Panc1 (cell line): Measurements from ENCODE around the gene SFTPD. TPM values are rescaled to one million over a fixed set of nuclear protein-coding genes. Genes with fewer than 3 reads are reported as not detected.

Experiments
- ATAC-seq: fragments of 200-7000 bp; cut with Tn5 transposase; 2 replicates; pipeline ENCODE4 v1.9.1; 2020; ENCODE audit warnings: mild to moderate bottlenecking, moderate library complexity
- BruUV-seq: library from RNA; stranded (reverse); fragments of 400-500 nt; replicated peaks from 2 replicates; lab custom pipeline; 2021; lab: Mats Ljungman, UMichigan
- CTCF ChIA-PET: fragments of 300-600 bp; sonication (Branson Sonifier 250); formaldehyde crosslinking; loops from one replicate; lab custom pipeline; 2022; ENCODE audit warnings: antibody characterized with exemption; lab: Charles Lee
- POLR2A ChIA-PET: fragments of 300-600 bp; sonication (Branson Sonifier 250); formaldehyde crosslinking; loops from one replicate; lab custom pipeline; 2022; ENCODE audit warnings: antibody characterized with exemption; lab: Charles Lee
- DNase-seq: peaks from one replicate; pipeline ENCODE4 v3.0.0-alpha.2; 2010; ENCODE audit warnings: low read depth, low spot score
- H3K27ac ChIP-seq: 2 replicates; pipeline ENCODE4 v1.5.1; 2011; ENCODE audit warnings: mild to moderate bottlenecking, low read length, inconsistent platforms
- H3K27me3 ChIP-seq: fragments of 200-500 bp; sonication (Bioruptor generic); 2 replicates; pipeline ENCODE4 v1.6.0; 2014; ENCODE audit warnings: low read length, inconsistent platforms; ENCODE audit not compliant: control insufficient read depth, insufficient read depth
- H3K36me3 ChIP-seq: fragments of 200-500 bp; sonication (Bioruptor generic); 2 replicates; pipeline ENCODE4 v1.5.1; 2014; ENCODE audit warnings: inconsistent platforms, mild to moderate bottlenecking, low read length, moderate library complexity; ENCODE audit not compliant: control insufficient read depth, insufficient read depth
- H3K4me1 ChIP-seq: 2 replicates; pipeline ENCODE4 v1.5.1; 2011; ENCODE audit warnings: inconsistent platforms, mild to moderate bottlenecking, low read length, moderate library complexity; ENCODE audit not compliant: control insufficient read depth, insufficient read depth
- H3K4me3 ChIP-seq, 2 experiments: 2 replicates each; pipeline ENCODE4 v1.5.1; 2011 to 2012; ENCODE audit warnings: low read depth in 2 of 2, low read length in 2 of 2, mild to moderate bottlenecking in 2 of 2, inconsistent platforms in 1 of 2, moderate library complexity in 1 of 2
- H3K9me3 ChIP-seq: fragments of 200-500 bp; sonication (Bioruptor generic); 2 replicates; pipeline ENCODE4 v1.5.1; 2014; ENCODE audit warnings: low read depth, mild to moderate bottlenecking, inconsistent platforms, low read length, moderate library complexity; ENCODE audit not compliant: control insufficient read depth, insufficient read depth
- CTCF ChIP-seq: fragments of 450-650 bp; IDR thresholded peaks from 2 replicates; pipeline ENCODE4 v1.5.1; 2017; ENCODE audit warnings: mild to moderate bottlenecking
- POLR2AphosphoS5 ChIP-seq: IDR thresholded peaks from 2 replicates; pipeline ENCODE4 v1.6.1; 2012; ENCODE audit warnings: mild to moderate bottlenecking, low read depth, low read length, moderate library complexity
- REST ChIP-seq, 2 experiments: IDR thresholded peaks; 2 replicates each; pipeline ENCODE4 v1.6.1; 2011 to 2012; ENCODE audit warnings: low read depth in 2 of 2, control low read depth in 1 of 2, low read length in 1 of 2, mild to moderate bottlenecking in 1 of 2, moderate library complexity in 1 of 2; ENCODE audit not compliant: insufficient read depth in 1 of 2
- SIN3A ChIP-seq: IDR thresholded peaks from 2 replicates; pipeline ENCODE4 v1.6.1; 2012; ENCODE audit warnings: low read depth, mild to moderate bottlenecking, low read length, moderate library complexity, borderline replicate concordance; ENCODE audit not compliant: insufficient read depth
- TCF7L2 ChIP-seq: IDR thresholded peaks from 2 replicates; pipeline ENCODE4 v1.6.1; 2011; ENCODE audit warnings: mild to moderate bottlenecking, low read depth, low read length, inconsistent platforms
- in situ Hi-C: cut with HindIII; loops from 2 replicates; pipeline ENCODE4 v1.10.0; 2016; ENCODE audit warnings: low sequenced_read_pairs, low pct_unique_long_range_greater_than_20kb
- intact Hi-C: fragments of 100-400 bp; cut with micrococcal nuclease; formaldehyde crosslinking; loops from one replicate; pipeline ENCODE4 v1.10.0; 2022; ENCODE audit not compliant: unreplicated experiment
- total RNA-seq: library from RNA; stranded (reverse); gene quantifications from one replicate; pipeline ENCODE4 v1.2.1, GENCODE V29; 2021; ENCODE audit not compliant: unreplicated experiment

The SFTPD gene
- total RNA-seq, 1 experiment from 2014 or later: 0.36 TPM

GRCh38 chr10:79910344-79910743, 38.6 kb downstream of the SFTPD start:
- intact Hi-C loops: no loop called here
- TF ChIP-seq POLR2AphosphoS5 (no peak), TCF7L2 (no peak), SIN3A (no peak), REST (IDR thresholded peaks at IDR 0.05; ENCODE audit: insufficient read depth in 1 of 2, low read depth in 2 of 2, low read length in 1 of 2) (no peak), CTCF (no peak)
- in situ Hi-C loops: no loop called here
- no peak for DNase-seq
- no peaks in the 10 kb centered on the region for H3K4me1 ChIP-seq
- peaks cover 40% of the 10 kb centered on the region for H3K27me3 ChIP-seq
- H3K9me3 ChIP-seq: no peaks in the 10 kb centered on the region
- POLR2A ChIA-PET: no interaction called here
- no peaks in the 10 kb centered on the region for H3K36me3 ChIP-seq
- BruUV-seq: no TSS peak
- H3K27ac ChIP-seq: no peak overlapping the region
- CTCF ChIA-PET: no interaction called here
- no peak for ATAC-seq
- no peak overlapping the region for H3K4me3 ChIP-seq

- intact Hi-C loops (no loop called here), in situ Hi-C loops (no loop called here)
- ChIA-PET POLR2A (no interaction called here), CTCF (no interaction called here)
- H3K36me3 ChIP-seq: no peaks in the 10 kb centered on the region
- peak; percentile 35; the same call in 1 of the 2 replicates for ATAC-seq
- no TSS peak for BruUV-seq
- no peak for DNase-seq
- peak overlapping the region; percentile 46 to 60 for H3K4me3 ChIP-seq
- peaks cover 20% of the 10 kb centered on the region for H3K27me3 ChIP-seq
- TF ChIP-seq REST (IDR thresholded peaks at IDR 0.05; ENCODE audit: insufficient read depth in 1 of 2, low read depth in 2 of 2, low read length in 1 of 2) (no peak), CTCF (no peak), TCF7L2 (no peak), SIN3A (no peak), POLR2AphosphoS5 (no peak)
- H3K9me3 ChIP-seq: no peaks in the 10 kb centered on the region
- H3K4me1 ChIP-seq: no peaks in the 10 kb centered on the region
- no peak overlapping the region for H3K27ac ChIP-seq
These were observed 43.3 kb downstream of the SFTPD start for GRCh38 chr10:79905322-79906314.
